ENCODE data around the gene GNAI2.
"Not testable (repeated sequence)": the region's sequence is repeated elsewhere in the genome, so short reads cannot be mapped to it uniquely, and the experiment has no call there.

Gene GNAI2

DNA sequence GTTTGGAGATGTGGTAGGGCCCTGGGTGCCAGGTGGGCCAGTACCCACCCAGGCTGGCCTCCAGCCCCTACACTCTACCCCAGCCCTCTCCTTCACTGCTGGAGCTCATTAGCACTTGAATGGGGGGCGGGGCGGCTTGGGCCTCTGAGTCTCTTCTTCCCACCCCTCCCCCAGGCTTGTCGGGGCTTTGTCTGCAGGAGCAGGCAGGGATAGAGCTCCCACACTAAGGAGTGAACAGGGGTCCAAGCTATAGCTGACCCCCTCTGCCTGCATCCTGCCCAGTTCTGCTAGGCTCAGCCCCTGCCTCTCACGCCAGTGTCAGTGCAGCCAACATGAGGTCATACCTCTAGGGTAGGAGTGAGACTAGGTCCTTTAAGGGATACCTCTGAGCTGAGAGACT is 5.2 kb downstream of the GNAI2 start:
- H3K36me3 Mint-ChIP-seq: peaks cover 8% of the 10 kb centered on the region
- no peaks in the 10 kb centered on the region for H3K27me3 Mint-ChIP-seq
- H3K4me3 Mint-ChIP-seq: peak overlapping the region; percentile 80
- DNase-seq (ENCODE audit: low spot score in 2 of 2) (no peak), ATAC-seq (ENCODE audit: low read depth) (no peak)
- no peaks in the 10 kb centered on the region for H3K9me3 Mint-ChIP-seq
- H3K4me1 Mint-ChIP-seq: peaks cover 56% of the 10 kb centered on the region
- peak overlapping the region; percentile 86 for H3K27ac Mint-ChIP-seq

DNA sequence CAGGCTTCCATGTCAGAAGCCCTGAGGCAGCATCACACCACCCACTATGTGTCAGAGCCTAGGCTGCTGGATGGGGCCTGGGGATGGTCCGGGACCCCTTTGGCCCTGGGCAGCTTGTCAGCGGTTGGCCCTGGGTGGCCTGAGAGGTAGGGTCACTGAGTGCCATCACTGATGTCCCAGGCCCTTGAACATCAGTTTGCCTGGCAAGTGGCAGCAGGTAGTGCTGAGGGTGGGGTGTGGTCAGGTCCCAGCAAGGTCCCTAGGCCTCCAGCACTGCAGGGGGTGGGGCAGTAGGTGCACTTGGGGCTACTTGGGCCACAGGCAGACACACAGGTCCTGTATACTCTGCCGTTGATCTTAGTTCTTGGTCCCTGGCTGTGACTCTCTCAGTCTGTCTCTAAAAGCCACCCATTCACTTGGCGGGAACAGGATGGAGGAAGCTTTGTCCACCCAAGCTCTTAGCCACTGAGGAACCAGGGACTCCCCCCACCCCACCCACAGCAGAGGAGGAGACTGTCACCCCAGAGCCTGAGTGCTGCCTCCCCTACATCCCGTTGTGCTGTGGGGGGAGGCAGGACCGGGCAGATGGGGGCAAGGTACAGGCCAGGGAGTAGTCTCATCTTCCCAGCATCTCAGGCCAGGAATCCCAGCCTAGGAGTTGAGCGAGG is 5.8 kb downstream of the GNAI2 start:
- DNase-seq (ENCODE audit: low spot score in 2 of 2): no peak
- H3K9me3 Mint-ChIP-seq: no peaks in the 10 kb centered on the region

DNA sequence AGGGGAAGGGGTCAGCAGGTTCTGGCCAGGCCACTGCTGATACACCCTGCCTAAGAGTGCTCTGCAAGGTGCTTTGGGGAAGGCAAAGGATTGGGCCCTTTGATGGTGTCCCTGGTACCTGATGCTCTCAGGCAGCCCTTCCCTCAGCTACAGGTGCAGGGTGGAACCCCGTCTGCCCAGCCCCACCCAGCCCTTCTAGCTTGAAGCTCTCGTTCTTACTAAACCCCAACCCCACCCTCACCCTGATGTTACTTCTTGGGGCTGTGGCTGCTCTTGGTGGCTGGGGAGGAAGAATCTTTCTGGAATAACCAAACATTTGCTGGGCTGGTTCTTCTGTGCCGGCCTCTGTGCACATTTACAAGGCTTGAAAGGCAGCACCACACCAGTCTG is 6.4 kb downstream of the GNAI2 start:
- Mint-ChIP-seq H3K27ac (peak overlapping the region; percentile 86), H3K27me3 (no peaks in the 10 kb centered on the region), H3K4me3 (peak overlapping the region; percentile 80), H3K36me3 (peaks cover 4% of the 10 kb centered on the region), H3K4me1 (peaks cover 65% of the 10 kb centered on the region), H3K9me3 (no peaks in the 10 kb centered on the region)
- DNase-seq (ENCODE audit: low spot score in 2 of 2): no peak
- ATAC-seq (ENCODE audit: low read depth): no peak

More for the DNA sequence above, 5.8 kb downstream of the GNAI2 start:
- no peaks in the 10 kb centered on the region for H3K27me3 Mint-ChIP-seq
- H3K27ac Mint-ChIP-seq: peak overlapping the region; percentile 86
- peak overlapping the region; percentile 80 for H3K4me3 Mint-ChIP-seq
- peaks cover 62% of the 10 kb centered on the region for H3K4me1 Mint-ChIP-seq
- ATAC-seq (ENCODE audit: low read depth): no peak
- peaks cover 7% of the 10 kb centered on the region for H3K36me3 Mint-ChIP-seq

DNA sequence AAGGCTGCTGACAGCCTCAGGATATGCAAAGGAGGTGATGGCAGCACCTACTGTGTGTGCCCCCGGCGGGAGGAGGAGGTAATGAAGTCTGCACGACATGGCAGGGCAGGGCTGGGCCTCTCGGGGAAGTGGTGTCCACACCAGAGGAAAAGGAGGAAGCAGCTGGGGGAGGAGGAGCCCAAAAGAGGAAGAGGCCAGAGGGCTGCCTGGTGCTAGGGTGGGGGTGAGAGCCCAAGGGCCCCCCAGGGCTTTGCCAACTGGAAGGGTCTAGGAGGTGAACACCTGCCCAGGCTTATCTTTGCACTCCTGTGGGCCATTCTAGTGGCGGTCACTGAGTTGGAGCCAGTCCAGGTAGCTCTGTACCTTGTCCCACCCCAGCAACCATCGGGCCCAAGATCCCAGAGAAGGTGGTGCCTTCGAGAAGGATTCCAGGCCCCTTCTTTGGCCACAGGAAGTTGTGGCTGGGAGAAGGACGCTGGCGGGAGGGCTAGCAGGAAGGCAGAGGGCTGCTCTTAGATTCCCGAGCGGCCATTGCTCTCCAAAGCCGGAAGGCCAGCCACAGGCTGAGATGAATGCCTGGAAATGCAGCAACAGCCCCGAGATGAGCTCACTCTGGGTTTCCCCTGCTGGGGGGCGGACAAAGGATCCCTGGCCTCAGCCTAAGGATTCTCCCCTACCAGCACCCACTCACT is 7.0 kb downstream of the GNAI2 start:
- no peaks in the 10 kb centered on the region for H3K9me3 Mint-ChIP-seq
- H3K4me3 Mint-ChIP-seq: peak overlapping the region; percentile 70
- peak; percentile 57 to 70 for DNase-seq (ENCODE audit: low spot score in 2 of 2)
- ATAC-seq (ENCODE audit: low read depth): peak; percentile 72
- peaks cover 4% of the 10 kb centered on the region for H3K36me3 Mint-ChIP-seq
- no peaks in the 10 kb centered on the region for H3K27me3 Mint-ChIP-seq
- H3K27ac Mint-ChIP-seq: peak overlapping the region; percentile 86
- peaks cover 64% of the 10 kb centered on the region for H3K4me1 Mint-ChIP-seq

DNA sequence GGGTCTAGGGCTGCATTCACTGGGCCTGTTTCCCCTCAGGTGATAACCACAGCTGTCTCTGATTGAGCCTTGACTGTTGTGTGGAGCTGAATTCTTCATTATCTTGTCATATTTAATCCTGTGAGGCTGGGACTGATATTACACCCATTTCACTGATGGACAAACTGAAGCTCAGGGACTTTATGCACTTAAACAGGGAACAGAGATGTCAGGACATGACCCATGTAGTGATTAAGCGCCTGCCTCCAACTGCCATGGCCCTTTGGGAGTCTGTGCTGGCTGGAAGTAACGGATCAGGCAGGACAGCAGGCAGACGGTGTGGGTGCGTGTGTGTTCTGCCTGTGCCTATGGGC is 7.5 kb downstream of the GNAI2 start:
- Mint-ChIP-seq H3K27ac (peak overlapping the region; percentile 86), H3K27me3 (no peaks in the 10 kb centered on the region), H3K4me1 (peaks cover 61% of the 10 kb centered on the region), H3K4me3 (peak overlapping the region; percentile 70), H3K36me3 (peaks cover 5% of the 10 kb centered on the region), H3K9me3 (no peaks in the 10 kb centered on the region)
- no peak for DNase-seq (ENCODE audit: low spot score in 2 of 2)
- no peak for ATAC-seq (ENCODE audit: low read depth)

DNA sequence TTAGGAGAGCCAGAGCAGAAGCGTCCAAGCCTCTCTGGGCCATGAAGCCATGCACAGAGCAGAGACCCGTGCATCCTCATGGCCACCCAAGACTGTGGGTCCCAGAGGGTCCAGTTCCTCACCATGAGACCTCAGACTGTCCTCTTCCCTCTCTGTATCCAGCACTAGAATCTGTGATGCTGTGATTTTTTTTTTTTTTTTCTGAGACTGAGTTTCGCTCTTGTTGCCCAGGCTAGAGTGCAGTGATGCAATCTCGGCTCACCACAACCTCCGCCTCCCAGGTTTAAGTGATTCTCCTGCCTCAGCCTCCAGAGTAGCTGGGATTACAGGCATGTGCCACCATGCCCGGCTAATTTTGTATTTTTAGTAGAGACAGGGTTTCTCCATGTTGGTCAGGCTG is 8.8 kb downstream of the GNAI2 start:
- Mint-ChIP-seq H3K4me1 (peaks cover 53% of the 10 kb centered on the region), H3K4me3 (peak overlapping the region; percentile 64), H3K27ac (peak overlapping the region; percentile 61)
- not testable (repeated sequence) for H3K27me3 Mint-ChIP-seq; H3K9me3 Mint-ChIP-seq; DNase-seq (ENCODE audit: low spot score in 2 of 2); H3K36me3 Mint-ChIP-seq; ATAC-seq (ENCODE audit: low read depth)

DNA sequence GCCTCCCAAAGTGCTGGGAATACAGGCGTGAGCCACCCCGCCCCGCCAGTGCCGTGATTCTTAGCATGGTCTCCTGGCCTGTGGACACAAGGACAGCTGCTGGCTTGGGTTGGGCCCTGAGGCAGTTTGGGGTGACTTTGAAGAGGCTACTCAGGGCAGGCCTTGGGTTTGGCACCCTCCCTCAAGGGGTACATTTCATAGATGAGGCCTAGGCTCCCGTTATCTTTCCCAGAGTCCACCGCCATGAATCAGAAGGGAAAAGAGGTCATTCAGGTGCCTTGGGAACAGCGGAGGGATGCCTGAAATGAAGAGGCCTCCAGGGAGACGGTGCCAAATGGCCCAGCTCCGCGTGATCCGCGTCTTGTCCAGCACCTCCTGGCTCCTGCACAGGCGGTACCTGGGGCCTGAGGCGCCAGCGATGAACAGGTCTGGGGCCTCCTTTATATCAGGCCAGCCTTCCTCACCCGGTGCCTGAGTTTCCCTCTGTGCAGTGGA is 9.3 kb downstream of the GNAI2 start:
- Mint-ChIP-seq H3K9me3 (no peaks in the 10 kb centered on the region), H3K36me3 (peaks cover 5% of the 10 kb centered on the region), H3K27ac (peak overlapping the region; percentile 61), H3K4me3 (peak overlapping the region; percentile 64), H3K27me3 (no peaks in the 10 kb centered on the region), H3K4me1 (peaks cover 54% of the 10 kb centered on the region)
- no peak for DNase-seq (ENCODE audit: low spot score in 2 of 2)
- no peak for ATAC-seq (ENCODE audit: low read depth)

DNA sequence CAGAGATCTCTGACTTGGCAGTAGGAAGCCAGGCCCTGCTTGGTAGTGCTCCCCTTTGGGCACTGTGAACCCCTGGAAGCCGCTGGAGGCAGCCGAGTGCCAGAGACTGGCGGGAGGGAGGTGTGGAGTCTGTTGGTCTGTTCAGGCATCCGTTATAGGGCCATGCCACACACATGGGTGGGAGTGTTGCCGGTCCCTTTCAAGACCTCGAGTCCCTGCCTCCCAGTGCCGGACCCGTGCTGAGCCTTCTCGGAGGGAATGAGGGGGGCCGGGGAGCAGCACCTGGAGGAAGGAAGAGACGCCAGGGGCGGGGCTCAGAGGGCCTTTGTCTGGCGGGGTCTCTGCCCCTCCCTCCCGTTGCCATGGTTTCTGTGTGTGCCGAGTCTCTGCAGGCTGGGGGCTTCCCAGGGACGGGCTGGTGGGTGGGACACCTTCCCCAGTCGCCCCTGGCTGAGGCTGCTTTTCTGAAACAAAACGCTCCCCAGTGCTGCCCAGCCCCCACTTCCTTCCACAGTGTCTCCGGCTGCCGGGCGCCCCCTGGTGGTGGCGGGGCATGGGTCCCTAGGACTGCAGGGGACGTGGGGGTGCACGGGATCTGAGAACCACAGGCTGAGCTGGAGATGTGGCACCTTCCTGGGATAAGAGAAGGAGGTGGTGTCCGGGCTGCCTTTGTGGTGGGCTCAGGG is 10.0 kb downstream of the GNAI2 start:
- Mint-ChIP-seq H3K27me3 (no peaks in the 10 kb centered on the region), H3K36me3 (peaks cover 6% of the 10 kb centered on the region), H3K9me3 (no peaks in the 10 kb centered on the region), H3K27ac (peak overlapping the region; percentile 61), H3K4me3 (peak overlapping the region; percentile 64), H3K4me1 (peaks cover 54% of the 10 kb centered on the region)
- DNase-seq (ENCODE audit: low spot score in 2 of 2) (peak; percentile 93 to 99), ATAC-seq (ENCODE audit: low read depth) (peak; percentile 70)

DNA sequence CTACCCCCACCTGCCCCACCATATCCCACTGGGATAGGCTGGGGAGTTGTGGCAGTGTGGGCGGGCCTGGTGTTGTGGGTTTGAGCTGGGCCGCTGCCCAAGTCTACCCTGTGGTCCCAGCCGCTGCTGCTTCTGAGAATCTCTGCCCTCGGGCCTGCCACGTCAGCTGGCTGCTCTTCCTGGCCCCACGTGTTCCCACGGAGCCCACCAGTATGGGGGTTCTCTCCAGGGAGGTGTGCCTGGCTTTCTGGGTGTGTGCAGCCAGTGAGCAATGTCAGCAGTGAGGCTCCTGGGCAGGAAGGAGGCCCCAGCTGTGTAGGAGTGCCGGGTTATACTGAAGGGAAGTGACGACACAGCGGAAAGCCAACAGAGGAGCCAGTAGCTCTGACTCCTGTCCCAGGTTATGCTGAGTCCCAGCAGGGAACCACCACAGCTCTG is 10.5 kb downstream of the GNAI2 start:
- H3K36me3 Mint-ChIP-seq: peaks cover 4% of the 10 kb centered on the region
- H3K4me1 Mint-ChIP-seq: peaks cover 55% of the 10 kb centered on the region
- peak overlapping the region; percentile 61 for H3K27ac Mint-ChIP-seq
- DNase-seq (ENCODE audit: low spot score in 2 of 2): peak in 1 of 2 donors; percentile 30
- no peaks in the 10 kb centered on the region for H3K27me3 Mint-ChIP-seq
- peak overlapping the region; percentile 52 for H3K4me3 Mint-ChIP-seq
- ATAC-seq (ENCODE audit: low read depth): peak; percentile 45
- H3K9me3 Mint-ChIP-seq: no peaks in the 10 kb centered on the region

DNA sequence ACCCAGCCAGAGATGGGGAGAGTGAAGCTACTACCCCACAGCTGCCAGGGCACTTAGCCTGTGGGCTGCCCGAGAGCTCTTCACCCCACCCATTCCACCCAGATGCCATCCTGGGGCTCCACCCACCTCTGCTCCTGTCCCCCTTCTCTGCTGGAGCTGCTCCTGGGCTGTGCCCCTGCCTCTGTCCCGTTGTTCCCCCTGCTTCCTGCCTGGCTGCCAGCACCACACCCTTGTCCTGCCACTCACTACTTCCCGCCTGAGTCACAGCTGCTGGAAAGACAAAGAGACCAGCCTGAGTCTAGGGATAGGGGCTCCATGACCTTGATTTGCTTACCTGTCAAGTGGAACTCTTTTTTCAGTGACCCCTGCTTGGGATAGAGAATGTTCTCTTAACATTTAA is 12.4 kb downstream of the GNAI2 start:
- ATAC-seq (ENCODE audit: low read depth) (no peak), DNase-seq (ENCODE audit: low spot score in 2 of 2) (no peak)
- no peak overlapping the region for H3K27ac Mint-ChIP-seq
- H3K9me3 Mint-ChIP-seq: no peaks in the 10 kb centered on the region
- no peaks in the 10 kb centered on the region for H3K27me3 Mint-ChIP-seq
- H3K36me3 Mint-ChIP-seq: peaks cover 4% of the 10 kb centered on the region
- H3K4me3 Mint-ChIP-seq: no peak overlapping the region
- H3K4me1 Mint-ChIP-seq: peaks cover 45% of the 10 kb centered on the region

DNA sequence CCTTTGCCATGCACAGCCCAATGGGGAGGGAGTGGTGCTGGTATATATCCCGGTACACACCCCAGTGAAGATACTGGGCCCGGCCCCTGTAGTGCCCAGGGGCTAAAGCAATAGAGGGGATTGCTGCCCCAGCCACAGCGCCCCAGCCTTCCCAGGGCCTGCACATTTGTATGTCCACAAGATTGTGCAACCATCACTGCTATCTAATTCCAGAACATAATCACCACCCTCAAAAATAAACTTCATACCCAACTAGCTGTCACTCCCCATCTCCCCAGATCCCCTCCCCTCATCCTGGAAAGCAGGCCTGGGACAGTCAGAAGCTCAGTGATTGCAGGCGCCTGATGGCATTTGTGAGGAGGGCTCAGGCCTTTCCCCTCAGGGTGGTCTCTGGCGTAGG is 13.5 kb downstream of the GNAI2 start:
- Mint-ChIP-seq H3K4me3 (no peak overlapping the region), H3K9me3 (no peaks in the 10 kb centered on the region), H3K36me3 (peaks cover 7% of the 10 kb centered on the region), H3K27ac (no peak overlapping the region), H3K27me3 (no peaks in the 10 kb centered on the region), H3K4me1 (peaks cover 43% of the 10 kb centered on the region)
- no peak for ATAC-seq (ENCODE audit: low read depth)
- no peak for DNase-seq (ENCODE audit: low spot score in 2 of 2)

DNA sequence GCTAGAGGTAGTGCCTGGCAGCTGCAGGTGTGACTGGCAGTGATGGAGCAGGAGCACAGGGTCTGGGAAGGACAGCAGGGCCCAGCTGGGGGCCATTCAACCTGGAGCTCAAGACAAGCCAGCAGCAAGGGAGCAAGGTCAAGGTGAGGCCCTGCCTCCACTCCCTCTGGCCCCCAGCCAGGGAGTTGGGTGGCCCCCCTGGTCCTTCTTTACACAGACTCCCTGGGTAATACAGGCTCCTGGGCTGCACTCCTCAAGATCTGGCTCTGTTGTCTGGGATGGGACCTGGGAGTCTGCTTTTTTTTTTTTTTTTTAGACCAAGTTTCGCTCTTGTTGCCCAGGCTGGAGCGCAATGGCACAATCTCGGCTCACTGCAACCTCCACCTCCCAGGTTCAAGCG is 14.5 kb downstream of the GNAI2 start:
- Mint-ChIP-seq H3K27ac (no peak overlapping the region), H3K27me3 (no peaks in the 10 kb centered on the region), H3K4me3 (no peak overlapping the region), H3K4me1 (peaks cover 37% of the 10 kb centered on the region), H3K36me3 (peaks cover 7% of the 10 kb centered on the region), H3K9me3 (no peaks in the 10 kb centered on the region)
- DNase-seq (ENCODE audit: low spot score in 2 of 2): no peak
- ATAC-seq (ENCODE audit: low read depth): no peak

DNA sequence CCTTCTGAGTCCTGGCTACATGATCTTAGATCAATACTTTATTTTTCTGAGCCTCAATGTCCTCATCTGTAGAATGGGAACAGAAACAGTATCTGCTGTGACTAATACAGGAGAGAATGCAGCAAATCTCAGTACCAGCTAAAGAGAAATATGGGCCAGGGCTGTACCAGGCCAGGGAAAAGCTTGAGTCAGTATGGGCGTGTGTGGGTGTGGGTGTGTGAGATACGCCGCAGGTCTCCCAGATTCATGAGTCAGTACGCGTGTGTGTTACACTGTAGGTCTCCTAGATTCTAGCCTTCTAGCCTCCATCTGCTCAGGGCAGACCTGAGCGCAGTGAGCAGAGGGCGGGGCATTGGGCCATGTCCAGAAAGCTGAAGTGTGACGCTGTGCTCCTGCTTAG is 15.2 kb downstream of the GNAI2 start:
- peaks cover 7% of the 10 kb centered on the region for H3K36me3 Mint-ChIP-seq
- DNase-seq (ENCODE audit: low spot score in 2 of 2) (no peak), ATAC-seq (ENCODE audit: low read depth) (no peak)
- H3K9me3 Mint-ChIP-seq: no peaks in the 10 kb centered on the region
- H3K27ac Mint-ChIP-seq: no peak overlapping the region
- H3K4me3 Mint-ChIP-seq: no peak overlapping the region
- H3K27me3 Mint-ChIP-seq: no peaks in the 10 kb centered on the region
- peaks cover 35% of the 10 kb centered on the region for H3K4me1 Mint-ChIP-seq

DNA sequence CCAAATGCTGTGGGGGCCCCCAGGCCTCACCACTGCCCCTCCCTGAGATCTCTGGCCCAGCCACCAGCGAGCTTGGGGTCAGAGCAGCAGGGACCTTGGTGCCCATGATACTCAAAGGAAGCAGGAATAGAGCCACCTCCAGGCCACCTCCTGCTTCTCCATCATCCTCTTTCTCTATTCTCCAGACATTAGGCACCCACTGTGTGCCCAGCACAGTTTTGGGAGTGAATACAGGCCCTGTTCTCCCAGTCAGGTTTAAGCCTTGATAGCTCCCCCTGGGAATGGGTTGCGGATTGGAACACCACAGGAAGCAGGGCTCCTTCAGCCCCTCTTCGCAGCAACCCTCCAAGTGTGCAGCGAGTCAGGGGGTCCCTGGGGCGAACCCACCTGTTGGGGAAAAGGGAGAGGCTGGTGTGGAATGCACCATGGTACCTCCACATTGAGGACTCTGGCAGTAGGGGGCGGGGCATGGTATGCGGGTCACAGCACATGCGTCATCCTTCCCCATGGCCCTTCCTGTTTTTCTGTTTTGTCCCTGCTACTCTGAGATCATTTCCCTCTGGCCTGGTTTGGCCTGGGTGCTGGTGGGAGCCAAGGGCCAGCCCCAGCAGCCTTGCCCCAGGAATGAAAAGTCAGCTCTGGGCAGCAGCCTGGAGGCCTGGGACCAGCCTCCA is 18.7 kb downstream of the GNAI2 start:
- Mint-ChIP-seq H3K4me1 (peaks cover 18% of the 10 kb centered on the region), H3K27ac (peak overlapping the region; percentile 60), H3K27me3 (no peaks in the 10 kb centered on the region), H3K9me3 (no peaks in the 10 kb centered on the region), H3K36me3 (peaks cover 20% of the 10 kb centered on the region), H3K4me3 (no peak overlapping the region)
- peak; percentile 48 for ATAC-seq (ENCODE audit: low read depth)
- DNase-seq (ENCODE audit: low spot score in 2 of 2): no peak

Measured in memory B cell (primary cell).